ENCODE data around the gene CTNND2.

The CTNND2 gene

GRCh38 chr5:11227064-11227463 lies 677.2 kb downstream of the CTNND2 start:
- DNase-seq: no peak

DNA sequence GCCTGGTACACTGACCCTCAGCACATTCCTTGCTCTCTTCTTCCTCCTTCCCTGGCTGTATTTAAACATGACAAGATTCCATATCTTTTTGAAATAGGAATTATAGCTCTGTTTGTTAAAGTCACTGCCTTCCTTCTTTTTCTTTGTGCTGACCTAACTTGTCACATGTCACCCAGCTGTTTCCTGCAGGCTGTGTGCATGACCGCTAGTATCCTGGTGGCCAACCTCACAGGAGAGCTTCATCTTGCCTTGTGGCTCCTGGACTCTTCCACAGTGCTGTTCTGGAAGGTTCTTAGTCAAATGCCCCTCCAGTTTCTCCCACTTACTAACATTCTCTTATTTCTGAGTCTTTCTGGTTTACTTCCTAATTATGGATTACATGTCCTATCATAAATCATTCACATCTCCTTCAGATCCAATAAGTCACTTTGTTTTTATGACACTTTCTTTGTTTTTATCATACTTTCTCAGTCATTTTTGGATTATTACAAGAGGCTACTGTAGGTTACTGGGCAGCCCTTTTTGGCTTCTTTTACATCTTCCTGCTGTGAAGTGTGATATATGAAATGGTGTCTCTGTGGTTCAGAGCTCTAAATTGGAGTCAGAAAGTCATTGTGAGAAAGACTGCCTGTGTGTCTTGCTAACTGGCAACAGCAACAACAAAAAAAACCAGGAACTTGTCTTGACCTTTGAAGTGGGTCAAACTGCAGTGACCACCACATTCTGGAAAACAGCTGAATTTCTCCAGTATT lies 679.6 kb downstream of the CTNND2 start:
- no peak for DNase-seq

- DNase-seq: no peak
Observed at GRCh38 chr5:11222169-11222568, 682.1 kb downstream of the CTNND2 start.

- DNase-seq: no peak
Observed at GRCh38 chr5:11214864-11215644, 689.2 kb downstream of the CTNND2 start.

- DNase-seq: no peak
Observed at GRCh38 chr5:11212706-11213105, 691.5 kb downstream of the CTNND2 start.

DNA sequence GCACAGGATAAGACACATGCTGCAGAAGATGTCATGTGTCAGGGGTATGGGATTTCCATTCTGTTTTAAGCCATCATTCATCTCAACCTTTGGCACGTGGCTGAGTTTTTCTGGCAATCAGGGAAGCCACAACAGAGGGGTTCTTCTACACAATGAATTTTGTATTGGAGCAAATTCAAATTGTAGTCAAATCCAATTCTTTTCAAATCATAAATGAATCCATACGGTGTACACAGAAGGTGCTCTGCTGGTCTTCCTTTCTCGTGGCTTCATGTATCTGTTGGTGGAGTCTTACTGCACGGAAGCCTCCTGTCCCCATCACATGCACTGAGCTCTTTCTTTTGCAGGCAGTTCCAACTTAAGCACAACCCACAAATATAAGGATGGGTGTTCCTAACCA lies 706.5 kb downstream of the CTNND2 start:
- DNase-seq: no peak

- DNase-seq: no peak
Observed at GRCh38 chr5:11191673-11192072, 712.6 kb downstream of the CTNND2 start.

DNA sequence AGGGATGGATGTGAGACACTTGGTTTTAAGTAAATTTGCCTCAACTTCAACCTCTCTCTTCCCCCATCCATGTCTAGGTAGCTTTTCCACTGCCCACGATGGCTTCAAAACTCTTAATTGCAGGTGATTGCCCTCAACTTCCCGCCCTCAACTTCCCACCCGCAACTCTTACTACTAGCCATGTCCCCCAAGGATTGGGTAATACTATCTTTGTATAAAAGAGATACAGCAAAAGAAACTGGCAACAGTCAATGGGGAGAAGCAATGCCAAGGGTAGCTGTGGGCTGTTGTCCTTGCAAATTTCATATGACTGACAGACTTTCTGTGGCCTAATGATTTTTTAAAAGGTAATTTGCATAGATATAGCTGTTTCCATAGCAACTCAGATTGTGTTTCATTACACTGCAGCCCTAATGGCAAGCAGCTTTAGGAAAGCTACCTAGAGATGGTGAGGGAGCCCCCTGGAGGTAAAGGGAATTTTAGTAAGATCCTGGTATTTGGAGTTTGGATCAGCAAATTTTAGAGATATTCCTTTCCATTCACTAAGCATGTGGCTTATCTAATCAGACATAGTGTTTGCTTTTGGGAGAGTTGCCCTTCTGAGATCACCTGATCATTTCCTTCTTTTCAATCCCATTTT lies 721.7 kb downstream of the CTNND2 start:
- no peak for DNase-seq

GRCh38 chr5:11181940-11182339 lies 722.3 kb downstream of the CTNND2 start:
- DNase-seq: no peak

GRCh38 chr5:11180890-11181289 lies 723.4 kb downstream of the CTNND2 start:
- DNase-seq: no peak

GRCh38 chr5:11177999-11178711 lies 726.1 kb downstream of the CTNND2 start:
- DNase-seq: no peak

DNA sequence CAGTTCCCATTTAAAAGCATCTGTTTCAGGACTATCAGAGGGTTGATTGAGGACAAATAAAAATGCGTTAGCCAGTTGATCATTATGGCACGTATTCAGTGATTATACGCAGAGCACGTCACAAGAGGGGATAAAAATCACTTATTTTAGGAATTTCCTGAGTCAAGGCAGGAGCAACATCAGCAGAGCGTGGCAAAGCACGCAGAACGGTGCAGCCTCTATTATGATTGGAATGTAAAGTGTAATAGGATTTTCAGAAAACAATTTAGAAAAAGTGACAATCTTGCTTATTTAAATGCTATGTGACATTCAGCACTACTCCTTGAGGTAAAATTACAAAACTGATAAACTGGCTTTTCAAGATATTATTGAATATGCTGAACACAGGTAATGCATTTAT lies 729.7 kb downstream of the CTNND2 start:
- no peak for DNase-seq

- DNase-seq: no peak
Observed at GRCh38 chr5:11172484-11172883, 731.8 kb downstream of the CTNND2 start.

DNA sequence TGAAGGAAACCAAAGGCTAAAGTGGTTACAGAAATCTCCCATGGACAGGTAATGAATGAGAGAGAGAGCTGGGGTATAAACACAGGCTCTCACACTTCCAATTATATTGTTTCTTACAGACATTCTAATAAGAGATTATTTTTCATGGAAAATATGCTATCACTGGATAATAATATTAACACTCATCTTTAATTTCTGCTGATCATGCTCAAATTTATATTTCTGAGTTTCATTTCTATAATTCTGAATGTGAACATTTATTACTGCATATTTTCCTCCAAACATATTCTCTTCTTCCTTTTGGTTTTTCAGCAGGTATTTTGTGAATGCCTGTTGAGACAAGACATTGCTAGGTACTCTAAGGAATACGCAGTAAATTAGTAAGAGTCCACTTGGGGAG lies 733.0 kb downstream of the CTNND2 start:
- no peak for DNase-seq

- no peak for DNase-seq
Observed at GRCh38 chr5:11166923-11167322, 737.3 kb downstream of the CTNND2 start.

DNA sequence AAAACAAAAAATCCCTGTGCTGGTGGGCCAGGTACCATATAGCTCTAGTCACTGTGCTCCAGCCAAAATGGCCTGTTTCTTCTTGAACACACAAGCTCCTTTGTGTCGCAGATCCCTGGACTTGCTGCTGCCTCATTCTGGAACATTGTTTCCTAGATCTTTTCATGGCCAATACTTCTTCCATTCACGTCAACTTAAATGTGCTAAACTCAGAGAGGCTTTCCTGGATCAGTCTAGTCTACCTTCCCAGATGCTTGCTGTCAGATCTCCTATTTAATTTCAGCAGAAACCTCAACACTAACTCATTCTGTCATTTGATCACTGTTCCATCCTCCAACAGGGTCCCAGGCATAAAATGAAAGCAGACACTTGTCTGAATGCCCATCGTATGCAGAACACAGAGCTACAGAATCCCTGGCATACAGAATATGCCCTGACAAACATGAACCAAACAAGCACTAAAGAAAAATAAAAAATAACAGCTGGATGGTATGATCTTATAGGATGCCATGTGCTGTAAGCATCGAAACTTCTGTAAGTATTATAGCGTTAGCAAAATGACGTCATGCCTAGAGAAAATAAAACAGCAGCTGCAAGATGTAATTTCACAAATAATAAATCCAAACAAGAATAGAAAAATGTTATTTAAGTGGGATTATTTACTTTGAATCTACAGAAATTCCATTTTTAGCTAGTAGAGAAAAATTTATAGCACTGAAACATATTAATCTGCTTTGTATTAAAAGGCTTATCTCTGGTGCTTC lies 739.5 kb downstream of the CTNND2 start:
- DNase-seq: no peak

DNA sequence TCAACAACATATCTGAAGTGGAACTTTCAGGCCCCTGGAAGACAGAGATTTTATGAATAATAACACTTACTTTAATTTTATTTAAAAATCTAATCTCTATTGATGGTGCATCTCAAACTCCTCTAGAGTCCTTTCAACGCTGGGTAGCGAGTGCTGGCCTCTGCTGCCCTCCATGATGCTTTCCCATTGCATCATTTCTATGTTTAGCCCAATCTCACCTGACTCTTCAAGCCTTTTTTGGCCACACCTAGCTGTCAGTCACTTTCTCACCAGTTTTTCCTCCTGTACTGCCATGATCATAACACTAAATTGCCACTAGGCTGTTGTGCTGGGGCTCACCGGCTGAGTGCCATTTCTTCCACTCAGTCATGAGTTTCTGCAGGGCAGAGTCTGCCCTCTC lies 747.1 kb downstream of the CTNND2 start:
- DNase-seq: no peak

GRCh38 chr5:11153670-11154382 lies 750.4 kb downstream of the CTNND2 start:
- no peak for DNase-seq

- no peak for DNase-seq
Observed at GRCh38 chr5:11152368-11152767, 751.9 kb downstream of the CTNND2 start.

DNA sequence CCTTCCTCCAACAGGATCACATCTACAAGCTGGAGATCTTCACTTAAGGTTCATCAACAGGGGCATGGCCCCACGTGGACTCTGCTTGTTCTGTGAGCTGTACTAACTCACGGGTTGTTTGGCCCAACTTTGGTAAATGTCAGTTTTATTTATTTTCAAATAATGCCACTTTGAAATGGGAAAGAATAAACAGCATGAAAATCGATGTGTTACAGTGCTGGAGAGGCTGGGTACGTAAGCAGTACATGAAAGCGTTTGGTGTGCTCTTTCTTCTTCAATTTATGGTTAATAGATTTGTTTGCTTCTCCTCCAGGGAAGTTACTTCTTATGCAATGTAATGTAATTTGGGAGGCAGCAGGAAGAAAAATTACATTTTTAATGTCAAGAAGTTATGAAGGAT lies 753.3 kb downstream of the CTNND2 start:
- DNase-seq: no peak

GRCh38 chr5:11148810-11149539 lies 755.3 kb downstream of the CTNND2 start:
- DNase-seq: no peak

Measured in T1000 (cell line).